ENCODE data around the gene PIGQ.
A peak's percentile ranks its signal among the peaks of the same experiment; 100 is the strongest.

Gene PIGQ

DNA sequence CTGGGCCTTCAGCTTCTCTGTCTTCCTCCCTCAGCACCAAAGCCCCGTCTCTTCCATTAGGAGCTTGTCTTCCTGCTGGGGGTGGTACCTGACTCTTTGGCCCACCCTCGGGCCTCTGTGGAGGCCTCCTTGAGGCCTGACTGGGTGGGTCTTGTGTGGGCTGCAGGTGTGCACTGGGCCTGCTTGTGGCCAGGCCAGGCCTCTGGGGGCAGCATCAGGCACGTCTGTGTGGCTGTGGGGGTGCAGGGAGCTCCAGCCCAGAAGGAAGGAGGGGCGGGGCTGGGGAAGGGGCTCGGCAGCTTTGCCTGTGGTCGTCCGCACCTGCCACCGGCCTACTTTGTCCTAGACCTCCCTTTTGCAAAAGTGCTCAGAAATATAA lies 7.0 kb downstream of the PIGQ start:
- H3K27me3 ChIP-seq (ENCODE audit: control insufficient read depth, insufficient read depth, low read length): no peaks in the 10 kb centered on the region

GRCh38 chr16:577796-578195 lies 8.0 kb downstream of the PIGQ start:
- H3K9me3 ChIP-seq (ENCODE audit: control insufficient read depth, insufficient read depth, low read depth, low read length): no peaks in the 10 kb centered on the region
- no peak overlapping the region for H3K4me3 ChIP-seq (ENCODE audit: low read depth, low read length)
- no peak overlapping the region for H3K9ac ChIP-seq (ENCODE audit: low read length)
- H3K27ac ChIP-seq (ENCODE audit: low read depth, low read length): no peak overlapping the region
- peaks cover 5% of the 10 kb centered on the region for H3K4me1 ChIP-seq (ENCODE audit: control insufficient read depth, insufficient read depth, low read length)
- peaks cover 36% of the 10 kb centered on the region for H3K36me3 ChIP-seq (ENCODE audit: control insufficient read depth, insufficient read depth, low read length)
- H3K27me3 ChIP-seq (ENCODE audit: control insufficient read depth, insufficient read depth, low read length): no peaks in the 10 kb centered on the region

More for the DNA sequence above, 7.0 kb downstream of the PIGQ start:
- Histone ChIP-seq H3K4me1 (ENCODE audit: control insufficient read depth, insufficient read depth, low read length) (peaks cover 3% of the 10 kb centered on the region), H3K9ac (ENCODE audit: low read length) (no peak overlapping the region), H3K36me3 (ENCODE audit: control insufficient read depth, insufficient read depth, low read length) (peaks cover 37% of the 10 kb centered on the region), H3K4me3 (ENCODE audit: low read depth, low read length) (no peak overlapping the region), H3K9me3 (ENCODE audit: control insufficient read depth, insufficient read depth, low read depth, low read length) (no peaks in the 10 kb centered on the region), H3K27ac (ENCODE audit: low read depth, low read length) (no peak overlapping the region)

DNA sequence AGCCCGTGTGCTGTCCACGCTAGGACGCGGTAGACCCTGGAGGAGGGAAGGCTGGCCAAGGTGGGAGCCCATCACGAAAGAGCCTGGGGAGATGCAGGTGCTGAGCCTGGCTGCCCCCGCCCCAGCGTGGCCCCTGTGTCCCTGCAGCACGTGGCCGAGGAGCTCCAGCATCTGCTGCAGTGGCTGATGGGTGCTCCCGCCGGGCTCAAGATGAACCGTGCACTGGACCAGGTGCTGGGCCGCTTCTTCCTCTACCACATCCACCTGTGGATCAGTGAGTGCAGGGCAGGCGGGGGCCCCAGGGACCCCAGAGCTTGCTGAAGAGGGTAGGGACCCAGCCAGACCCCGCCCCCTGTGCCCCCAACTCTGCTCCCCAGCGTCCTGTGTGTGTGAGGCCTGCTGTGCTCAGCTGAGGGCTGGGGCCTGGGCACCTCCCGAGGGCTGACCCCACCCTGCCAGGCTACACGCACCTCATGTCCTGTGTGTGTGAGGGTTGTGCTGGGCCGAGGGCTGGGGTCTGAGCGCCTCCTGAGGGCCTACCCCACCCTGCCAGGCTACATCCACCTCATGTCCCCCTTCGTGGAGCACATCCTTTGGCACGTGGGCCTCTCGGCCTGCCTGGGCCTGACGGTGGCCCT lies 8.6 kb downstream of the PIGQ start:
- H3K36me3 ChIP-seq (ENCODE audit: control insufficient read depth, insufficient read depth, low read length): peaks cover 40% of the 10 kb centered on the region
- H3K4me3 ChIP-seq (ENCODE audit: low read depth, low read length): peak overlapping the region; percentile 42
- no peaks in the 10 kb centered on the region for H3K27me3 ChIP-seq (ENCODE audit: control insufficient read depth, insufficient read depth, low read length)
- peaks cover 10% of the 10 kb centered on the region for H3K4me1 ChIP-seq (ENCODE audit: control insufficient read depth, insufficient read depth, low read length)
- H3K9ac ChIP-seq (ENCODE audit: low read length): no peak overlapping the region
- no peak overlapping the region for H3K27ac ChIP-seq (ENCODE audit: low read depth, low read length)
- no peaks in the 10 kb centered on the region for H3K9me3 ChIP-seq (ENCODE audit: control insufficient read depth, insufficient read depth, low read depth, low read length)

DNA sequence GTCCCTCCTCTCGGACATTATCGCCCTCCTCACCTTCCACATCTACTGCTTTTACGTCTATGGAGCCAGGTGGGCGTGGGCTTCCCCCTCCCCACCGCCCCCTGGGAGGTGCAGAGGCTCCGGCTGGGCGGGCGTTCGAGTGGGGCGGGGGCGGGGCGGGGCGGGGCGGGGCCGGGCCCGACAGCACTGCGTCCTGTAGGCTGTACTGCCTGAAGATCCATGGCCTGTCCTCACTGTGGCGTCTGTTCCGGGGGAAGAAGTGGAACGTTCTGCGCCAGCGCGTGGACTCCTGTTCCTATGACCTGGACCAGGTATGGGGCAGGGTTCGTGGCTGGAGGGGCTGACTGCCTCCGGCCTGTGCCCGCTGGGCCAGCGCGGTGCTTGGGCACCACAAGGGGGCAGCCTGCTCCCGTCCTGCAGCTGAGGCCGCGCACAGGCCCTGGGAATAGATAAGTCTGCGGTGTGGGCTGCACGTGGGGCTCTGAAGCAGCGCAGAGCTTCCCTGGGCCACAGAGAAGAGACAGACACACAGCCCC lies 9.2 kb downstream of the PIGQ start:
- H3K36me3 ChIP-seq (ENCODE audit: control insufficient read depth, insufficient read depth, low read length): peaks cover 37% of the 10 kb centered on the region
- H3K4me1 ChIP-seq (ENCODE audit: control insufficient read depth, insufficient read depth, low read length): peaks cover 16% of the 10 kb centered on the region
- H3K27me3 ChIP-seq (ENCODE audit: control insufficient read depth, insufficient read depth, low read length): no peaks in the 10 kb centered on the region
- H3K9me3 ChIP-seq (ENCODE audit: control insufficient read depth, insufficient read depth, low read depth, low read length): no peaks in the 10 kb centered on the region
- H3K27ac ChIP-seq (ENCODE audit: low read depth, low read length): no peak overlapping the region
- peak overlapping the region; percentile 73 for H3K4me3 ChIP-seq (ENCODE audit: low read depth, low read length)
- no peak overlapping the region for H3K9ac ChIP-seq (ENCODE audit: low read length)

GRCh38 chr16:580141-580945 lies 10.6 kb downstream of the PIGQ start:
- Histone ChIP-seq H3K4me1 (ENCODE audit: control insufficient read depth, insufficient read depth, low read length) (peaks cover 21% of the 10 kb centered on the region), H3K27ac (ENCODE audit: low read depth, low read length) (no peak overlapping the region), H3K36me3 (ENCODE audit: control insufficient read depth, insufficient read depth, low read length) (peaks cover 24% of the 10 kb centered on the region), H3K4me3 (ENCODE audit: low read depth, low read length) (no peak overlapping the region), H3K9me3 (ENCODE audit: control insufficient read depth, insufficient read depth, low read depth, low read length) (no peaks in the 10 kb centered on the region), H3K9ac (ENCODE audit: low read length) (no peak overlapping the region), H3K27me3 (ENCODE audit: control insufficient read depth, insufficient read depth, low read length) (peaks cover 2% of the 10 kb centered on the region)

- peaks cover 18% of the 10 kb centered on the region for H3K36me3 ChIP-seq (ENCODE audit: control insufficient read depth, insufficient read depth, low read length)
- H3K27ac ChIP-seq (ENCODE audit: low read depth, low read length): no peak overlapping the region
- no peak overlapping the region for H3K9ac ChIP-seq (ENCODE audit: low read length)
- H3K4me1 ChIP-seq (ENCODE audit: control insufficient read depth, insufficient read depth, low read length): peaks cover 21% of the 10 kb centered on the region
- H3K4me3 ChIP-seq (ENCODE audit: low read depth, low read length): no peak overlapping the region
- H3K9me3 ChIP-seq (ENCODE audit: control insufficient read depth, insufficient read depth, low read depth, low read length): no peaks in the 10 kb centered on the region
- peaks cover 9% of the 10 kb centered on the region for H3K27me3 ChIP-seq (ENCODE audit: control insufficient read depth, insufficient read depth, low read length)
Observed at GRCh38 chr16:580946-581498, 11.3 kb downstream of the PIGQ start.

DNA sequence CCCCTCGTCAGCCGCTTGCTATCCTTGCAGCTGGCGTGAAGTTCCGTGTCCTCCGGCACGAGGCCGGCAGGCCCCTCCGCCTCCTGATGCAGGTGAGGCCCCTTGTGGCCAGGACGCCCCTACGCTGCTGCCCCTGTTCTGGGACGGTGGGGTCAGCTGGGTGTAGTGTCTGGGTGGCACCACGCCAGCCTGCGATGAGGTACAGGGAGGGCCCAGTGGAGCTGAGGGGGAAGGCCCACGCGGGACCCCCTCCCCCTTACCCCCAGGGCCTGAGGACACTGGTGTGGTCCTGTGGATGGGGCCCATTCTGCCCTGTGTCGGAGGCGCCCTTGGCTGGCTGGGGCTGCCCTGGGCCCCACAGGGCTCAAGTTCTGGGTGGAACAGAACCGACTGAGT lies 12.4 kb downstream of the PIGQ start:
- no peak overlapping the region for H3K4me3 ChIP-seq (ENCODE audit: low read depth, low read length)
- no peaks in the 10 kb centered on the region for H3K9me3 ChIP-seq (ENCODE audit: control insufficient read depth, insufficient read depth, low read depth, low read length)
- H3K27me3 ChIP-seq (ENCODE audit: control insufficient read depth, insufficient read depth, low read length): peaks cover 21% of the 10 kb centered on the region
- H3K36me3 ChIP-seq (ENCODE audit: control insufficient read depth, insufficient read depth, low read length): peaks cover 18% of the 10 kb centered on the region
- H3K4me1 ChIP-seq (ENCODE audit: control insufficient read depth, insufficient read depth, low read length): peaks cover 21% of the 10 kb centered on the region
- no peak overlapping the region for H3K9ac ChIP-seq (ENCODE audit: low read length)
- H3K27ac ChIP-seq (ENCODE audit: low read depth, low read length): no peak overlapping the region

DNA sequence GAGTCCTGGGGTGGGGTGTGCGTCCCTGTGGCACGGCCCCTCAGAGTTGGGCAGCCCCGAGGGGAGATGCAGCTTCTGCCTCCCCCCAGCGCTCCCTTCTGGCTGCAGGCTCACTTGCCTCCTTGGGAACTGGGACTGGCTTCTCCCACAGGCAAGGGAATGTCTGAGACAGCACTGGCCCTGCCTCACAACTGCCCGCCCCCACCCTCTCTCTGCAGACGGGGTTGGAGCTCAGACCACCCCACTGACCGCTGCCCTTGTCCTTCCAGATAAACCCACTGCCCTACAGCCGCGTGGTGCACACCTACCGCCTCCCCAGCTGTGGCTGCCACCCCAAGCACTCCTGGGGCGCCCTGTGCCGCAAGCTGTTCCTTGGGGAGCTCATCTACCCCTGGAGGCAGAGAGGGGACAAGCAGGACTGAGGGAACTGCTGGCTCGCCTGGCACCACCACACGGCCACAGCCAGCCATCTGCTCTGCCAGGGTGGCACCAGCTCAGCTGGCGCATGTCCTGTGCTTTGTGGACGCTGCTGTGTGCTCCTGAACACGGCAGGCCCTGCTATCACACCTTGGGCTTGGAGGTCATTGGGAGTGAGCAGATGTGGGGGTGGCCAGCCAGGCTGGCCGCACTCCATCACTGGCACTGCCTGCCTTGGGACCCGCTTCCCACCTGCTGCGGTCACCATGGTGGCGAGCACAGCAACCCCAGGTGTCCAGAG lies 13.0 kb downstream of the PIGQ start:
- H3K27ac ChIP-seq (ENCODE audit: low read depth, low read length): no peak overlapping the region
- no peak overlapping the region for H3K4me3 ChIP-seq (ENCODE audit: low read depth, low read length)
- no peaks in the 10 kb centered on the region for H3K9me3 ChIP-seq (ENCODE audit: control insufficient read depth, insufficient read depth, low read depth, low read length)
- no peak overlapping the region for H3K9ac ChIP-seq (ENCODE audit: low read length)
- H3K27me3 ChIP-seq (ENCODE audit: control insufficient read depth, insufficient read depth, low read length): peaks cover 23% of the 10 kb centered on the region
- H3K4me1 ChIP-seq (ENCODE audit: control insufficient read depth, insufficient read depth, low read length): peaks cover 21% of the 10 kb centered on the region
- peaks cover 18% of the 10 kb centered on the region for H3K36me3 ChIP-seq (ENCODE audit: control insufficient read depth, insufficient read depth, low read length)

GRCh38 chr16:583470-583814 lies 13.7 kb downstream of the PIGQ start:
- H3K9ac ChIP-seq (ENCODE audit: low read length): no peak overlapping the region
- H3K27ac ChIP-seq (ENCODE audit: low read depth, low read length): no peak overlapping the region

GRCh38 chr16:583815-584591 lies 14.2 kb downstream of the PIGQ start:
- H3K27ac ChIP-seq (ENCODE audit: low read depth, low read length): no peak overlapping the region
- H3K27me3 ChIP-seq (ENCODE audit: control insufficient read depth, insufficient read depth, low read length): peaks cover 23% of the 10 kb centered on the region
- peaks cover 18% of the 10 kb centered on the region for H3K36me3 ChIP-seq (ENCODE audit: control insufficient read depth, insufficient read depth, low read length)
- peaks cover 21% of the 10 kb centered on the region for H3K4me1 ChIP-seq (ENCODE audit: control insufficient read depth, insufficient read depth, low read length)
- peak overlapping the region; percentile 30 for H3K4me3 ChIP-seq (ENCODE audit: low read depth, low read length)
- H3K9me3 ChIP-seq (ENCODE audit: control insufficient read depth, insufficient read depth, low read depth, low read length): no peaks in the 10 kb centered on the region
- H3K9ac ChIP-seq (ENCODE audit: low read length): no peak overlapping the region

More at GRCh38 chr16:583470-583814, 13.7 kb downstream of the PIGQ start:
- H3K9me3 ChIP-seq (ENCODE audit: control insufficient read depth, insufficient read depth, low read depth, low read length): no peaks in the 10 kb centered on the region
- H3K4me1 ChIP-seq (ENCODE audit: control insufficient read depth, insufficient read depth, low read length): peaks cover 24% of the 10 kb centered on the region
- peak overlapping the region; percentile 30 for H3K4me3 ChIP-seq (ENCODE audit: low read depth, low read length)
- H3K27me3 ChIP-seq (ENCODE audit: control insufficient read depth, insufficient read depth, low read length): peaks cover 23% of the 10 kb centered on the region
- peaks cover 18% of the 10 kb centered on the region for H3K36me3 ChIP-seq (ENCODE audit: control insufficient read depth, insufficient read depth, low read length)

All from HUES6 (cell line).